ENCODE data around the gene CRISP1.
"Not testable (repeated sequence)": the region's sequence is repeated elsewhere in the genome, so short reads cannot be mapped to it uniquely, and the experiment has no call there.

CRISP1 gene

DNA sequence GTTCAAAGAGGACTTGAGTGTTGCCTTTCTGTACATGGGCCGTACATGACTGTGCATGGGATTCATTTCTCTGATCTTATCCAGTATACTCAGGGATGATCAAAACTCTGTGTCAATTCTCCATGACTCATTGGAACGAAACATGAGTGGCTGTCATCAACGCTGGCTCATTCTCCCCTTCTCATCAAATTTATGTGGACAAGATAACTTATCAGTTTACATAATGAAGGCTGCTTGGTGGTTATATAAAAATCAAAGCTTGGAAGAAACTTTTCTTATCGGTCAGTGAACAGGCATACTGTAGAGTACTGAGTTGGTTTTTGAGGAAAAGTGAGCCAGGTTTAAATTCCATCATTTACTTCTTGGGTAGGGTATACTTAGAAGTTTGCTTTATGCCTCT lies 24.9 kb downstream of the CRISP1 start:
- DNase-seq (ENCODE audit: low read depth in 2 of 2) = no peak

DNA sequence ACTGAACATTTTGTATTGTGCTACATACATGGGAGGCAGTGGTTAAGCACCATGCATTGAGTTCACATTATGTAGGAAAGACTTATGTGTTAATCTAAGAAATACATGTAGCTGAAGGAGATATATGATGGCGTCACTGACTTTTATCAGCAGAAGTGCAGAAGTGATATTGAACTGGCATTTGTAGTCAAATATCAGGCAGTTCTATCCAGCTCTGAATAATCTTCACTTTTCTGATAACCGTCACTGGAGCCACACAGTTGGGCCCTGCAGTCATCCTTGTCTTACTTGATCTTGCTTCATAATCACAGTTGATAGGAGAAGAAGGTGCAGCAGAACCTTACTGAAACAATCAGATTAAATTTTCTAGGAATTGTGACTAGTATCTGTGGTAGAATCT lies 26.4 kb downstream of the CRISP1 start:
- no peak for DNase-seq (ENCODE audit: low read depth in 2 of 2)

DNA sequence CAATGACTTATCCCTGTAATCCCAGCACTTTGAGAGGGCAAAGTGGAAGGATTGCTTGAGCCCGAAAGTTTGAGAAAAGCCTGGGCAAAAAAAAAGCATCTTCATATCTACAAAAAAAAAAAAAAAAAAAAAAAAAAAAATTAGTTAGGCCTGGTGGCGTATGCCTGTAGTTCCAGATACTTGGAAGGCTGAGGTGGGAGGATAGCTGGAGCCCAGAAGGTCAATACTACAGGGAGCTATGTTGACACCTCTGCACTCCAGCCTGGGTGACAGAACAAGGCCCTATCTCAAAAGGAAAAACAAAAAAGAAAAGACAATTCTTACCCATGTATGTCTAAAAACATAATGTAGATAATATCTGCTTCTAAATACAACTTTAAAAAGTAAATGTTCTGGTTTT lies 27.2 kb downstream of the CRISP1 start:
- no peak for DNase-seq (ENCODE audit: low read depth in 2 of 2)

DNA sequence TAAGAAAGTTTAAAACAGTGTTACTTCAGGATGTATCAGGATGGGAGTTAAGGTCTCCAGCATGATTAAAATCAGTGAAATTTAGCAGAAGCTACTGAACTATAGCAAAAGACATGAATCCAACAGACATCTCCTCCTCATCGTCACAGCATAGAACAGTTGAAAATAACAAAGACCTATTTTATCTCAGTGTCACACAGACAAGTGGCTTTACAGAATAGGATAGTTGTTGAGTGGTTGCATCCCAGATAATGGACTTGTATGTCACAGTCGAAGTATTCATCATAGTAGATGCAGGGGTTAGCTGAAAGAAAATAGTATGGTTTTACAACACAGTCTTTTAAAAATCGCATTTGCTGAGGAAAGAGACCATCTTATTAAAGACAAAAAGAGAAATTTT lies 31.2 kb downstream of the CRISP1 start:
- DNase-seq (ENCODE audit: low read depth in 2 of 2) = no peak

DNA sequence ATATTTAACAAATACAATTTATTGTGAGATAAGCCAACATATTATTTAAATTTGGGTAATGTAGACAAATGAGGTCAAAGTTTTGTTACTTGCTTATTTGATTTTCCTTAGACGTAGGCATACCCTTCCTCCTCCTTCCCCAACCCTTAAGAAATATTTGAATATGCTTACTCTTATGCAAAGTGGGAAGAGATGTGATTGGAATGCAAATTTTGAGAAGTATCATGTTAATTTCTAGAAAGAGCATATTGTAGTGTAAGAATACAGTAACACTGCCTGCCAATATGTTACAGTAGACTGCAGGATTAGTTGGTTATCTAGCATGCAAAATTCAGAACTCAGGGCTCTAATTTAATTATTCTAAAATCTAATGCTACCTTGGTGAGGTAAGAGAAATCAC lies 32.9 kb downstream of the CRISP1 start:
- no peak for DNase-seq (ENCODE audit: low read depth in 2 of 2)

DNA sequence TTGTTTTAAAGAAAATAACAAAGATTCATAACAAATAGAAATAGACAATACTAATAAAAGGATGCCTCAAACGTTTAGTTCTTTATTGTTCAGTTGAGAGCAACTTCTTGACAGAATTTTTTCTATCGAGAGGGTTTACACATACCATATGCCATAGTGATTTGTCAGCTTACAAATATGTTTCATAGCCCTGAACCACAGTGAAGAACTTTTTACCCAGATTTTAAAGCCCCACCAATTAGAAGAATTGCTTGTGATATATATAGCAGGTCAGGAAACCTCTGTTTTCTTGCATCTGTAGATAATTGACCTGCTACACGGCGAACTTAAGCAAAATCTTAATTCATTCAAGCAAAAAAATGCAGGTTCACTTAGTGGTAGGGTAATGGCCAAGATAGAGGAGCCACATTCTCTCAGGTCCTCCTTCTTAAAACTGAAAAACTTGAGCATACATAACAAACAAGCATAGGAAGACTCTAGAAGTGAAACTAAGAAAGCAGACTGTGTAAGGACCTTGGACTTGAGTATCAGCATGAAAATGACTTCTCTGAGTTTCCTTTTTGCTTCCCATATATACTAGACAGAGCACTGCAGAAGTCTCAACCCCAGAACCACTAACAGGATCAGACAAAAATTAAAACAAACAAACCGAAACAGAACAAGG lies 39.5 kb downstream of the CRISP1 start:
- no peak for DNase-seq (ENCODE audit: low read depth in 2 of 2)

DNA sequence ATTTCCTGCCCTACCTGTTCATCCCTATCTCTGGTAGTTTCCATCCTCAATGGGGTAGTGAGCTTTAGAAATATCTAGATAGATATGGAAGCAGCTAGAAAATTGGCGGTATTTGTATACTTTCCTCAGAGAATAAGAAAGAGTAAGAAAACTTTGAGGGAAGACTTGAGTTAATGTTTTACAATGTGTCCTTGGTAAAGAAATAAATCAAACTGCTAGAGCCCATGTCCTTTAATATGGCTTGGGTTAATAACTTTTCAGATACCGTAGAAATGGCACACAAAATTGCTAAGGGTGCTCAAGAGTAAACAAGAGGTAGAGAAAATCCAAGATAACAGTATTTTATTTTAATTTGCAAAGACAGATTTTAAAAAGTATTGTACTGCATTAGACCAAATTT lies 51.2 kb downstream of the CRISP1 start:
- no peak for DNase-seq (ENCODE audit: low read depth in 2 of 2)

DNA sequence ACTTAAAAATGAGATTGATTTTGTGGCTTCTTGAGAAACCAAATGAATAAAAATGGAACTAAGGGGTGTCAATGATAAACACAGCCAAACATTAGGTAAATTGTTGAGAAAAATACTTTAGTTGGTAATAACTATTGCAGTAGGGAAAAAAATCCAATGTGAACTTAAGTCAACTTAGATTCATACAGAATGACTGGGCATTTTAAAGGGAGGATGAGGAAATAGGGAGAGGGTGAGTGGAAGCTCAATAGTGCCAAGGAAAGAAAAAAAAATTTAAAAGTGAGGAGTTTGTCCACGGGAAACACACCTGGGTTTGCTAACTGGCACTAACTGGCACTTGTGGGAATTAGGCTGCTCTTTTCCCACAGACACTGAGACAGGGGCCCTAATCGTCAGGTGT lies 53.1 kb downstream of the CRISP1 start:
- no peak for DNase-seq (ENCODE audit: low read depth in 2 of 2)

DNA sequence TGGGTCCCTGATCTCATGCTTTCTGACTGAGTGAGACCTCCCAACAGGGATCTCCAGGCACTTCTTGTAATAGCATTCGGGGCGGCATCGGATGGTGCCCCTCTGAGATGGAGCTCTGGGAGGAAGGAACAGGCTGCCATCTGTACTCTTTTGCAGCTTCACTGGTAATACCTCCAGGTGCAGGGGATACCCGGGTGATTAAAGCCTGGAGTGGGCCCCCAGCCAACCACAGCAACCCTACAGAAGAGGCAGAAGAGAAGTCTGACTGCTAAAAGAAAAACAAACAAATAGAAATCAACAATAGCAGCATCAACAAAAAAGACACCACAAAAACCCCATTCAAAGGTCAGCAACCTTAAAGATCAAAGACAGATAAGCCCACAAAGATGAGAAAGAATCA lies 60.2 kb downstream of the CRISP1 start:
- DNase-seq (ENCODE audit: low read depth in 2 of 2) = no peak

DNA sequence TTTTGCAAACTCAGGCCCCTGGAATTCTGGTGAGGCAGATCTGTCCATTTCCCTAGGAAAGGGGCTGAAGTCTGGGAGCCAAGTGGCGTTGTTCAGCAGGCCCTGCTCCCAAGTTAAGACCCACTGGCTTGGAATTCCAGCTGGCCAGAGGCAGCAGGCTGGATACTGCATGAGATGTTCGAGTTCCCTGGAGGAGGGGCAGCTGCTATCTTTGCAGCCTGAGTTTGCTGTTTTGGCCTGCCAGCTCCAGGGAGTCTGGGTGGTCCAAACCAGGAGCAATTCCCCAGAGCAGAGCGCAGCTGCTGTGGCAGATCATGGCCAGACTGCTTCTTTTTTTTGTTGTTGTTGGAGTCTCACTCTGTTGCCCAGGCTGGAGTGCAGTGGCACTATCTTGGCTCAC lies 61.1 kb downstream of the CRISP1 start:
- no peak for DNase-seq (ENCODE audit: low read depth in 2 of 2)

DNA sequence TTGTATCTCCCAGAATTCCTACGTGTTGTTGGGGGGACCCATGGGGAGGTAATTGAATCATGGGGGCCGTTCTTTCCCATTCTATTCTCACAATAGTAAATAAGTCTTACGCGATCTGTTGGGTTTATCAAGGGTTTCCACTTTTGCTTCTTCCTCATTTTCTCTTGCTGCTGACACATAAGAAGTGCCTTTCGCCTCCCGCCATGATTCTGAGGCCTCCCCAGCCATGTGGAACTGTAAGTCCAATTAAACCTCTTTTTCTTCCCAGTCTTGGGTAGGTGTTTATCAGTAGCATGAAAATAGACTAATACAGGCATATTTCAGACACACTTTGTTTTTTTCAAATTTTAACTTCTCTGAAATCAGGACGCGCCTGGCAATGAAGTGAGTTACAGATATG lies 64.8 kb downstream of the CRISP1 start:
- DNase-seq (ENCODE audit: low read depth in 2 of 2) = no peak

DNA sequence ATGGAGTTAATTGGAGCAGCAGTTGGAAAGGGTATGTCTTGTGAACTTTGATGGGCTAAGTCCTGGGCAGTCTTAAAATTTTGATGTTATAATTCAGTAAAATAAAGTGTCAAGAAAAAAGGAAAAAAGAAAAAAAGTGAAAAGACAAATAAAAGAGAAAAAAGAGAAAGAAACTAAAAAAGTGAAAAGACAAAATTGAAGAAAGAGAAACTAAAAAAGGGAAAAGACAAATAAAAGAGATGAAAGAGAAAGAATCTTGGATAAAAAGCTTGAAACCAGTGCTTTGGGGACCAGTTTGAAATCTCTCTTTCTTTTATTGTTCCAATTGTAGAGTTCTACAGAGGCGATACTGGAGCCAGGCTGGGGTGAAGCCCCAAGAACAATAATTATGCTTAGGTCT lies 67.2 kb downstream of the CRISP1 start:
- no peak for DNase-seq (ENCODE audit: low read depth in 2 of 2)

DNA sequence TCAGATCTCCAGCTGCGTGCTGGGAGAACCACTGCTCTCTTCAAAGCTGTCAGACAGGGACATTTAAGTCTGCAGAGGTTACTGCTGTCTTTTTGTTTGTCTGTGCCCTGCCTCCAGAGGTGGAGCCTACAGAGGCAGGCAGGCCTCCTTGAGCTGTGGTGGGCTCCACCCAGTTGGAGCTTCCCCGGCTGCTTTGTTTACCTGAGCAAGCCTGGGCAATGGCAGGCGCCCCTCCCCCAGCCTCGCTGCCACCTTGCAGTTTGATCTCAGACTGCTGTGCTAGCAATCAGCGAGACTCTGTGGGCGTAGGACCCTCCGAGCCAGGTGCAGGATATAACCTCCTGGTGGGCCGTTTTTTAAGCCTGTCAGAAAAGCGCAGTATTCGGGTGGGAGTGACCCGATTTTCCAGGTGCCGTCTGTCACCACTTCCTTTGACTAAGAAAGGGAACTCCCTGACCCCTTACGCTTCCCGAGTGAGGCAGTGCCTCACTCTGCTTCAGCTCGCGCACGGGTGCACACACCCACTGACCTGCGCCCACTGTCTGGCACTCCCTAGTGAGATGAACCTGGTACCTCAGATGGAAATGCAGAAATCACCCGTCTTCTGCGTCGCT lies 69.4 kb downstream of the CRISP1 start:
- DNase-seq (ENCODE audit: low read depth in 2 of 2) = not testable (repeated sequence)

DNA sequence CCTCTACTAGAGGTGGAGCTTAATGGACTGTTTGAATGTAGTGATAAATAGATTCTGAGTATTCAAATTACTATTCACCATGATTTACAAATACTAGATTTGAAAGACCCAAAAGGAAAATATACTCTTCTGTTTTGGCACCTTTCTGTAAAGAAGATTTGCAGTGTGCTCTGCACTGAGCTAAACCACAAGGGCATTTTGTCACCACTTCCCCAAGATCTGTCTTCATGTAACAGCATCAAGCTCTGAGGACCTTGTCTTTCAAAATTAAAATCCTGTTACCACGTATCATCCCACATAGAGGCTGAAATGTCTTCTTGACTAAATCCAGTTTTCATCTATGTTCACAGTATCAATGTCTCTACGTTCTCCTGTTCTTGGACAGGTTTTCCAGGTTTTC lies 76.0 kb downstream of the CRISP1 start:
- DNase-seq (ENCODE audit: low read depth in 2 of 2) = no peak

DNA sequence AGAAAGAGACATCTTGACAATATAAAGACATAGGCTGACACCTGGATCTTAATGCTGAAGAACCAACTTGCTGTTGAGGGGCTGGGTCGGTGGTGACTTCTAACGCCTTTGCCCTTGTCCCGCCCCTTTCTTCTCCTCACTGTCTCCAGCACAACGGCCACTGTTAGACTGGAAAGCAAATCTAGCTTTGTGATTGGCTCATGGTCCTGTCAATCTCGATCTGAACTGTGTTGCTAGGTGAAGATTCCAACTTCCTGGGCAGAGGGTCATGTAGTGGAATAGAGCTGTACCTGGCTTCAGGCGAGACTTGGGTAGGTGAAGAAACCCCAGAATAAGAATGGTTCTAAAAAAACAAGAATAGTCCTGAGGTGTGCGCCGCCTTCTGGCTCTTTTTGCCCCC lies 79.2 kb downstream of the CRISP1 start, which contains the start of gene PGK2:
PGK2 (minus strand) TSS at position 110 of the 400 bp plus-strand sequence; CDS start at position 12, 98 bp downstream.
- no peak for DNase-seq (ENCODE audit: low read depth in 2 of 2)

DNA sequence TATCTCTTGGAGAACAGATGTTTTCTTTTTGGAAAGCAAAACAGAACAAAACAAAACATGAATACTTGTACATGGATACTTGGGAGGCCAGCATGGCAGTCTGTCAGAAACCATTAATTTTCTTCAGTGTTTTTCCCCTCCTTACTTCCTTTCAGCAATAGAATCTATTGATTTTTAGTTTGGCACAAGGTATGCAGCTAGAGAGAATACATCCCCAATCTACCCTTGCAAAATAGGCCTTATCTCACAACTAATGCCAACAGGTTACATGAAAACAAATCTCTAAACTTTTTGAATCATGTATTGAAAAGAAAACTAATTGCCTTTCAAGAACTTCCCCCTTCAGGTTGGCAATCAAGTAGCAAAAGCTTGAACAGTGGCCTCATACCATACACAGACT lies 82.1 kb downstream of the CRISP1 start:
- no peak for DNase-seq (ENCODE audit: low read depth in 2 of 2)
